Right lobe of liver (tissue), 4 donors: Measurements from ENCODE around the gene PPM1L.

Experiments
- POLR2A ChIP-seq: fragments of 450-650 bp; IDR thresholded peaks from one replicate; pipeline ENCODE4 v1.6.1; 2017; ENCODE audit warnings: antibody characterized with exemption, mild to moderate bottlenecking
- TF ChIP-seq, protein P1 (sequence below), 4 donors: fragments of 200-600 bp in 3 of 4; fragments of 450-650 bp in 1 of 4; IDR thresholded peaks; one replicate each; pipeline versions ENCODE4 v1.5.1 to v1.8.0; 2016 to 2022; ENCODE audit warnings: antibody characterized with exemption in 4 of 4, mild to moderate bottlenecking in 2 of 4
- donor health status: DM: no; HTN: no; CAD: no.
- donor health status: DM: no; HTN: no; CAD: no.
- donor health status: DM: no; HTN: yes; CAD: no.

DNA sequence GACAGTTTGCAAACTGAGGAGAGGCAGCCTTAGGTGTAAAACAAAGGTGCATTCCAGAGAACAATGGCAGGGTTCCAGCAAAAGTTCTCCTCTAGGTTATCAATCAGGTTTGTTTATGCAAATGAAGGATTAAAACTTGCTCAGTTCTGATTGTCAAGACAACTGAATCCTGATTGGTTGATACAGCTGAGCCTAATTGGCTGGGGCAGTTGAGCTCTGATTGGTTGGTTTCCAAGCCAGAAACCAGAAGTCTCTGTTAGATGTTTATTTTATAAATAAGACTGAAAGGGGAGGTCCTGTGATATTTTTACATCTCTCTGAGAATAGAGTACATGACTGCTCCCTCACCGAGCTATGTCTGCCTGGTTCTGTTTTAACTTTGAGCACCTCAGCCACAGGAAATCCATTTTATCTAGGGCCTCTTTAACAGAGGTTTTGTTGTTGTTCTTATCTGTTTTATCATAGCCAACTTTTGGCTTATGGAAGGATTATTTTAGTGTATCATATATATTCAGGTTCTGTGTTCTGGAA, 37.8 kb downstream of the PPM1L start:
- no peak for TF ChIP-seq POLR2A
- TF ChIP-seq, protein P1, sequence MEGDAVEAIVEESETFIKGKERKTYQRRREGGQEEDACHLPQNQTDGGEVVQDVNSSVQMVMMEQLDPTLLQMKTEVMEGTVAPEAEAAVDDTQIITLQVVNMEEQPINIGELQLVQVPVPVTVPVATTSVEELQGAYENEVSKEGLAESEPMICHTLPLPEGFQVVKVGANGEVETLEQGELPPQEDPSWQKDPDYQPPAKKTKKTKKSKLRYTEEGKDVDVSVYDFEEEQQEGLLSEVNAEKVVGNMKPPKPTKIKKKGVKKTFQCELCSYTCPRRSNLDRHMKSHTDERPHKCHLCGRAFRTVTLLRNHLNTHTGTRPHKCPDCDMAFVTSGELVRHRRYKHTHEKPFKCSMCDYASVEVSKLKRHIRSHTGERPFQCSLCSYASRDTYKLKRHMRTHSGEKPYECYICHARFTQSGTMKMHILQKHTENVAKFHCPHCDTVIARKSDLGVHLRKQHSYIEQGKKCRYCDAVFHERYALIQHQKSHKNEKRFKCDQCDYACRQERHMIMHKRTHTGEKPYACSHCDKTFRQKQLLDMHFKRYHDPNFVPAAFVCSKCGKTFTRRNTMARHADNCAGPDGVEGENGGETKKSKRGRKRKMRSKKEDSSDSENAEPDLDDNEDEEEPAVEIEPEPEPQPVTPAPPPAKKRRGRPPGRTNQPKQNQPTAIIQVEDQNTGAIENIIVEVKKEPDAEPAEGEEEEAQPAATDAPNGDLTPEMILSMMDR (IDR thresholded peaks at IDR 0.05), result no peak
